Measurements from ENCODE around the gene SPAG6. TPM values are rescaled to one million over a fixed set of nuclear protein-coding genes. Genes with fewer than 3 reads are reported as not detected.

Gene SPAG6
- total and polyA plus RNA-seq, 2 of the 8 experiments (the other 6 are each of a cell fraction or from before 2014, with no cell fraction given) = 0.14 TPM; not detected in 1

GRCh38 chr10:22368981-22369380 lies 23.7 kb downstream of the SPAG6 start:
- Histone ChIP-seq H3K36me3 (ENCODE audit: control insufficient read depth in 2 of 4, insufficient read depth in 4 of 4, low read length in 3 of 4) (no peaks in the 10 kb centered on the region), H3K18ac (ENCODE audit: extremely low read depth, low read length) (no peak overlapping the region), H2AFZ (ENCODE audit: low read length) (no peak overlapping the region), H4K20me1 (replicated peaks in 1 of 2; ENCODE audit: control insufficient read depth in 1 of 2, insufficient read depth in 2 of 2, low read length in 2 of 2) (peaks cover 0 to 1% of the 10 kb centered on the region in 2 experiments), H2BK15ac (ENCODE audit: low read length) (no peak overlapping the region), H2BK120ac (replicated peaks; ENCODE audit: low read depth, low read length) (no peak overlapping the region), H3K27me3 (replicated peaks in 1 of 4; ENCODE audit: control insufficient read depth in 3 of 4, extremely low read depth in 1 of 4, insufficient read depth in 3 of 4, low read length in 3 of 4) (no peaks in the 10 kb centered on the region), H4K8ac (ENCODE audit: extremely low read depth, insufficient read depth, low read length) (no peak overlapping the region), H4K5ac (ENCODE audit: insufficient read length, low read depth, low read length) (no peak overlapping the region), H3K23me2 (ENCODE audit: low read depth, low read length) (no peaks in the 10 kb centered on the region), H3K14ac (ENCODE audit: insufficient read length) (no peak overlapping the region), H3K9ac (replicated peaks in 1 of 4; ENCODE audit: extremely low read depth in 1 of 4, low read depth in 3 of 4, low read length in 3 of 4) (no peak overlapping the region), H3K27ac (ENCODE audit: low read depth, low read length) (no peak overlapping the region), H3K4me1 (replicated peaks in 1 of 4; ENCODE audit: control insufficient read depth in 3 of 4, insufficient read depth in 4 of 4, low read length in 3 of 4) (no peaks in the 10 kb centered on the region), H3K4me3 (ENCODE audit: extremely low read depth in 1 of 4, insufficient read depth in 2 of 4, low read depth in 3 of 4, low read length in 4 of 4) (no peak overlapping the region), H3K4ac (replicated peaks; ENCODE audit: insufficient read length, low read depth, low read length) (no peak overlapping the region), H2AK5ac (ENCODE audit: low read depth, low read length) (no peak overlapping the region), H3K4me2 (ENCODE audit: insufficient read depth in 1 of 2, low read depth in 2 of 2, low read length in 2 of 2) (no peak overlapping the region), H3K9me3 (ENCODE audit: insufficient read depth in 2 of 2, low read depth in 1 of 2, low read length in 1 of 2) (no peaks in the 10 kb centered on the region), H3K79me1 (ENCODE audit: low read depth, low read length) (no peaks in the 10 kb centered on the region), H3K23ac (ENCODE audit: insufficient read length) (no peak overlapping the region), H2BK5ac (ENCODE audit: low read depth, low read length) (no peak overlapping the region), H2BK20ac (ENCODE audit: low read length) (no peak overlapping the region), H3K79me2 (ENCODE audit: control insufficient read depth in 1 of 2, insufficient read depth in 2 of 2, low read length in 2 of 2) (no peaks in the 10 kb centered on the region), H4K91ac (replicated peaks; ENCODE audit: insufficient read length, low read length) (no peak overlapping the region), H3K56ac (replicated peaks; ENCODE audit: insufficient read length, low read depth, low read length) (no peak overlapping the region), H2BK12ac (ENCODE audit: low read depth, low read length) (no peak overlapping the region)
- 43% methylated on average over 2 of the region's 2 CpGs; no CpG with 5 or more reads in 1 of the 2 experiments for WGBS, 2 experiments (ENCODE audit: extremely low coverage in 1 of 2, insufficient coverage in 1 of 2, insufficient read length in 1 of 2, insufficient replicate concordance in 2 of 2, low coverage in 1 of 2, low lambda C conversion rate in 2 of 2, missing lambda C conversion rate in 1 of 2)
- DNase-seq (ENCODE audit: low read depth in 1 of 2, low spot score in 2 of 2) (no peak), FAIRE-seq (no peak)
- TF ChIP-seq RNF2 (IDR thresholded peaks at IDR 0.05; ENCODE audit: borderline replicate concordance, low read depth, low read length, missing control alignments, poor library complexity, severe bottlenecking) (no peak), SIN3A (conservative IDR thresholded peaks at IDR 0.05 in 1 of 2, IDR thresholded peaks at IDR 0.05 in 1 of 2; ENCODE audit: low read depth in 1 of 2, low read length in 2 of 2) (no peak), TAF1 (IDR thresholded peaks at IDR 0.05; ENCODE audit: low read depth, low read length) (no peak), TAF7 (optimal IDR thresholded peaks at IDR 0.05; ENCODE audit: borderline replicate concordance, low read depth, low read length) (no peak), HDAC2 (IDR thresholded peaks at IDR 0.05; ENCODE audit: borderline replicate concordance in 1 of 2, low read depth in 2 of 2, low read length in 2 of 2) (no peak), SAP30 (IDR thresholded peaks at IDR 0.05; ENCODE audit: insufficient read depth, insufficient replicate concordance, low read length) (no peak)
- POLR2A ChIA-PET (ENCODE audit: partially characterized antibody) = no interaction called here
- CTCF ChIA-PET (ENCODE audit: partially characterized antibody) = no interaction called here

Measured in H1 (cell line).